Measurements from ENCODE around the gene THRSP.
"Not testable (repeated sequence)": the region's sequence is repeated elsewhere in the genome, so short reads cannot be mapped to it uniquely, and the experiment has no call there.

THRSP gene

DNA sequence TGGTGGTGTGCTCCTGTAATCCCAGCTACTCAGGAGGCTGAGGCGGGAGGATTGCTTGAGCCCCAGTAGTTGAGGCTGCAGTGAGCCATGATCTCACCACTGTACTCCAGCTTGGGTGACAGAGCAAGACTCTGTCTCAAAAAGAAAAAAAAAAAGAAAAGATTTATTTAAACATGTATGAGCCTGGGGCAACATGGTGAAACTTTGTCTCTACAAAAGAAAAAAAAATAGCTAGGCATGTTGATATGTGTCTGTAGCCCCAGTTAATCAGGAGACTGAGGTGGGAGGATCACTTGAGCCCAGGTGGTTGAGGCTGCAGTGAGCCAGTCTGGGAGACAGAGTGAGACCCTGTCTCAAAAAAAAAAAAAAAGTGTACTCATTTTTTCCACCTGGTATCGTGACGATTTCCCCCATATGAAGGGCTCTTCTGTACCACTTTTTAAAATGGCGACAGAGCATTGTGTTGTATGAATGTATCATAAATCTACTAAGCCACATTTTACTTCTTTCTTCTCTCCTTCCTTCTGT lies 24.2 kb upstream of the THRSP start:
- DNase-seq (ENCODE audit: low read depth in 2 of 2): no peak

DNA sequence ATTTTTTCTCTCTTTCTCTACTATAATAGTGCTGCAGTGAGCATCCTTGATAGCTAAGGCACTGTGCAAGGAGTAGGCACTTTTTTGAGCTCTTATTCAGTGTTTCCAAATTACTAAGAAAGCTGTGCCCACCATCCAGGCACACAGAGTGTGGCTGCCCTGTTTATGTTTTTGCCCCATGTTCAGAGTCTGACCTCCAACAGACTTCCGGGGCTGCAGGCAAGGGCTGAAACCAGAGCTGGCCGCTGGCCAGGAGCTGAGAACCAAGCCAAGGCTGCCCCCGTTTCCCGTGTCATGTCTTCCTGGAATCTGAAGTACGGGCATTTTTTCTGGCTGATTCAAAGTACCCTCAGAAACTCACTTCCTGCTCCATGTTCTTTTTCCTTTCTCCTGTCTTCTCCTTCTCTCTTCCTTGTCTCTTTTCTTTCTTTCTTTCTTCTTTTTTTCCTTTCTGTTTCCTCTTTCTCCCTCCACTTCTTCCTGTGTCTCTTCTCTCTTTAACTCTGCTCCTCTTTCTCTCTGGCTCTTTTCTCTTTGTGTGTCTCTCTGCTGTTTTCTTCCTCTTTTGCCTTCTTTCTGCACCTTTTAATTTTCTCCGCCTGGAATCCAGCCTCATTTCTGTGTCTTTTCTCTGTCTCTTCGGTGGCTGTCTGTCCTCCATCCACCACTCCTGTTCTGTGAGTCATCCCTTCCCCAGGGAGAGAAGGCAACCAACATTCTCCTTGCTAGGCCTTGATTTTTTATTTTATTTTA lies 23.6 kb upstream of the THRSP start:
- DNase-seq (ENCODE audit: low read depth in 2 of 2): no peak

DNA sequence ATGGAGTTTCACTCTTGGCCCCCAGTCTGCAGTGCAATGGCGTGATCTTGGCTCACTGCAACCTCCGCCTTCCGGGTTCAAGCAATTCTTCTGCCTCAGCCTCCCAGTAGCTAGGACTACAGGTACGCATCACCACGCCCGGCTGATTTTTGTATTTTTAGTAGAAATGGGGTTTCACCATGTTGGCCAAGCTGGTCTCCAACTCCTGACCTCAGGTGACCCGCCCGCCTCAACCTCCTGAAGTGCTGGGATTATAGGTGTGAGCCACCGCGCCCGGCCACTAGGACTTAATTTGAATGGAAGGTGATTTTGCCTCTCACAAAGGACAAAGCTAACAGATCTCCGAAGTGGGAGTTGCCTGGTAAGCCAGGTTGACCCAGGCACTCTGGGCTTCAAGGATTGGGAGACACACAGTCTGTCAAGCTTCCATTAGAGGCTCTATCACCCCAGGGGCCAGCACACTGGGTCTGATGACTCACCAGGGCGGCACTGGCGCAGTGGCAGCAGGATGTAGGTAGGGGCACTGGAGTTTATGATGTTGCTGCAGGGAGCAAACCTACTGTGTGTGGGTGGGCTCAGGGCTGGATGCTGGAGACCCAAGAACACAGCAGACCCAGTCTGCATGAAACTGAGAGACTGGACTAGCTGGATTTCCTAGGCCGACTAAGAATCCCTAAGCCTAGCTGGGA lies 22.8 kb upstream of the THRSP start:
- DNase-seq (ENCODE audit: low read depth in 2 of 2): no peak

DNA sequence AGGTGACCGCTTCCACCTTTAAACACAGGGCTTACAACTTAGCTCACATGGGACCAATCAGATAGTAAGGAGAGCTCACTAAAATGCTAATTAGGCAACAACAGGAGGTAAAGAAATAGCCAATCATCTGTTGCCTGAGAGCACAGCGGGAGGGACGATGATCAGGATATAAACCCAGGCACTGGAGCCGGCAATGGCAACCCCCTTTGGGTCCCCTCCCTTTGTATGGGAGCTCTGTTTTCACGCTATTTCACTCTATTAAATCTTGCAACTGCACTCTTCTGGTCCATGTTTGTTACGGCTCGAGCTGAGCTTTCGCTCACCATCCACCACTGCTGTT lies 22.3 kb upstream of the THRSP start:
- not testable (repeated sequence) for DNase-seq (ENCODE audit: low read depth in 2 of 2)

DNA sequence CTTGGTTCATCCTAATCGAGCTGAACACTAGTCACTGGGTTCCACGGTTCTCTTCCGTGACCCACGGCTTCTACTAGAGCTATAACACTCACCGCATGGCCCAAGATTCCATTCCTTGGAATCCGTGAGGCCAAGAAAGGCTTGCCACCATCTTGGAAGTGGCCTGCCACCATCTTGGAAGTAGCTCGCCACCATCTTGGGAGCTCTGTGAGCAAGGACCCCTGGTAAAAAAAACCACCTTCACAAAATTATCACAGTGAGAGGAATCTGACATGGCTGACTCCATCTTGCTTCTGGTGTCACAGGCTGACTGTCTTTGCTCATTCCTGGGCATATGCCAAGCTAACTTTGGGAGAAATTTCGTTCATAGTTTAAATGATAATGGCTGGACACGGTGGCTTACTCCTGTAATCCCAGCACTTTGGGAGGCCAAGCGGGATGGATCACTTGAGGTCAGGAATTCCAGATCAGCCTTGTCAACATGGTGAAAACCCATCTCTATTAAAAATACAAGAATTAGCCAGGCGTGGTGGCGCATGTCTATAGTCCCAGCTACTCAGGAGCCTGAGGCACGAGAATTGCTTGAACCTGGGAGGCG lies 21.7 kb upstream of the THRSP start:
- no peak for DNase-seq (ENCODE audit: low read depth in 2 of 2)

DNA sequence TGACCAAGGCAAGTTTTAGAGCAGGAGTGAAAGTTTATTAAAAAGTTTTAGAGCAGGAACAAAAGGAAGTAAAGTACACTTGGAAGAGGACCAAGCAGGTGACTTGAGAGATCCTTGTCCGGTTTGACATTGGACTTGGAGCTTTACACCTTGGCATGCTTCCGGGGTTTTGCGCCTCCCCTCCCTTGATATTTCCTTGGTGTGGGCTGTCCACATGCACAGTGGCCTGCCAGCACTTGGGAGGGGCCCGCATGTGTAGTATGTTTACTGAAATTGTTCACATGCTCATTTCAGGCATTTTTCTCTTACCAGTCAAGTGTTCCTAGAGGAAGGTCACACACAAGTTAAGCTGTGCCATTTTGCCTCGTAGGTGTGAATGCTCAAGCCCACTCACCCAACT lies 19.0 kb upstream of the THRSP start:
- no peak for DNase-seq (ENCODE audit: low read depth in 2 of 2)

DNA sequence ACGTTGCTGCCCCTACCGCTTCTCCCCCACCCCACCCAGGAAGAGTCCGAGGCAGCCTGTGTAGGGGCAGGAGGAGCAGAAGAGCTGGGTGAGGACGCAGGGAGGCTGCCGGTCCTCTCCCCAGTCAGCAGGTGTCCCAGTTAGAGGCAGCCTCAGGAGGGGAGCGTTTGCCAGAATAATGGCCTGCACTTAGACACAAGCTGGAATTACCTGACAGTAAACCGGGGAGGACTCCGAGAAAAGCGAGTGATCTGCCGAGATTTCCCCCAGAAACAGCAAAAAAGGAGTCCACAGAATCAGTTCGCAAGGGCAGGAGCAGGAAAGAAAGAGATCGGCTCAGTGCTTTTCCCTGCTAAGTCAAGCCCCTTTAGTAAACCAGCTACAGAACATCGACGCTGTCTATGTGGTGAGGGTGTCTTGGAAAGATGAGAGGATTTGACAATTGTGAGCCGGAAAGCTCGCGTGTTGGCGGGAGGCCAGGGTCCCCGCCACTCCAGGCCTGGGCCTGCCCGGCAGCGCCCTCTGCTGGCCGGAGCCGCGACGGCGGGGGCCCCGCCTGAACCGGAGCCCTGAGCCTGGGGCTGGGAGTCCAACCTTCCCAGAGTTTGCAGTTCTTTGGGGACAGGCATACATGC lies 17.7 kb upstream of the THRSP start:
- DNase-seq (ENCODE audit: low read depth in 2 of 2): peak; percentile 57 to 64

DNA sequence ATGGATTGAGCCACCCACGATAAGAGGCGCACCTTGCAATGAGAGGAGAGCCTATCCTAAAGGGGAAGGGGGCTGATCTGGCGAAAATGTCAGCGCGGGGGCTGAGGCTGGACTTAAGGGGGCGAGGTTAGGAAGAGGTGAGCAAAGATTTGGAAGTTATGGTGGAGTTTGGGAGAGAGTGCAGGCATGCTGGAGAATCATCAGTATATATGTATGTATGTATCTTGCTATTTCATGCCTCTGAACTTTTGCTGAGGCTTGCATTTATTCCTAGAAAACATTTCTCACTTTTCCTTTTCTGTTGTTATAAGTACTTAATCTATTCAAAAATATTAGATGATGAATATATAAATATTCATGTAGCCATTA lies 17.2 kb upstream of the THRSP start:
- no peak for DNase-seq (ENCODE audit: low read depth in 2 of 2)

DNA sequence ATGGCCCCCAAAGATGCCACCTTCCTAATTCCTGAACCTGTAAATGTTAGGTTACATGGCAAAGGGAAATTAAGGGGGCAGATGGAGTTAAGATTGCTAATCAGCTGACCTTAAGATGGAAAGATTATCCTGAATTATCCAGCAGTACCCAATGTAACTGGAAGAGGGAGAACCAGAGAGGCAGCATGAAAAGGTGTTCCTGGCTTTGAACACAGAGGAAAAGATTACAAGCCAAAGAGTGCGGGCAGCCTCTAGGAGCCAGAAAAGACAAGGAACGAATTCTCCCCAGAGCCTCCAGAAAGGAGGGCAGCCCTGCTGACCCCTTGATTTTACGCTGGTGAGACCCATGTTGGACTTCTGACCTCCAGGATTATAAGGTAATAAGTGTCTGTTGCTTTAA lies 15.1 kb upstream of the THRSP start:
- no peak for DNase-seq (ENCODE audit: low read depth in 2 of 2)

DNA sequence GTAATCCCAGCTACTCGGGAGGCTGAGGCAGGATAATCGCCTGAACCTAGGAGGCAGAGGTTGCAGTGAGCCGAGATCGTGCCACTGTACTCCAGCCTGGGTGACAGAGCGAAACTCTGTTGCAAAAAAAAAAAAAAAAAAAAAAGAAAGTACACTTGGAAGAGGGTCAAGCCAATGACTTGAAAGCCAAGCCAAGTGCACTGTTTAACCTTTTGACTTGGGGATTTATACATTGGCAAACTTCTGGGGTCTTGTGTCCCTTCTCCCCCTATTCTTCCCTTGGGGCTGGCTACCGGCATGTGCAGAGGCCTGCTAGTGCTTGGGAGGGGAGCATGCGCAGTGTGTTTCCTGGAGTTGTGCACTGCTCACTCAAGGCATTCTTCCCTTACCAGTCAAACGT lies 14.3 kb upstream of the THRSP start:
- no peak for DNase-seq (ENCODE audit: low read depth in 2 of 2)

DNA sequence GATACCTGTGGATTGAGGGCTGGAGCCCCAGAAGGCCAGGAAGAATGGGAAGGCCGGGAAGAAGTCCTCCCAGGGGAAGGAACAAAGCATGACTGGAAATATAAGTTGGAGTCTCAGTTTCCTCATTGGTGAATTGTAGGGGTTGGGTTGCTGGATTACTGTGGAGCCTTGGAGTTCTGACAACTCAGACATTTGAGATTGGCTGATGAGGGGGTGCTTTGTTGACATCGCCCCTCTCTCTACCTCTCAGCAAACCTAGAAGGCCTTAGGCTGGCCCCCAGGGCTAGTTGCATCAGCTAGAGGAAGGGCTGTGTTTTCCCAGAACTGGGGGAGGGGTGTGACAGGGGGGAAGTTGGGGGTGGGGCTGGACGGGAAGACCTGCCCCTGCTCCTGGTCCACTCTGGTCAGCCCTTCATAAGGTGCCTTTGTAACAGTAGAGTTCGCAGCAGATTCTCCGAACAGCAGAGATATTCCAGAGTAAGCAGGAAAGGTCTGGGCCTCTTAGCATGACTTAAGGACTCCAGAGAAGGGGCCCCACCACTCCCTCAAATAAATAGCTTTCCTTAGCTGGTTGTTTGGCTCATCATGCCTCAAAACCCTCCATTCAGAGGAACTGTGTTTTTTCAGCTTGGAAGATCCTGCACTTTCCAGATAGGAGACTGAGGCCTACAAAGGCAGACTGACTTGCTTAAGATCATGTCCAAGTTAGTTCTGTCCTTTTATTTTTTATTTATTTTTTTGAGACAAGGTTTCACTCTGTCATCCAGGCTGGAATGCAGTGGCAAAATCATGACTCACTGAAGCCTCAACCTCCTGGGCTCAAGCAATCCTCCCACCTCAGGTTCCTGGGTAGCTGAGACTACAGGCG lies 12.5 kb upstream of the THRSP start:
- DNase-seq (ENCODE audit: low read depth in 2 of 2): no peak

DNA sequence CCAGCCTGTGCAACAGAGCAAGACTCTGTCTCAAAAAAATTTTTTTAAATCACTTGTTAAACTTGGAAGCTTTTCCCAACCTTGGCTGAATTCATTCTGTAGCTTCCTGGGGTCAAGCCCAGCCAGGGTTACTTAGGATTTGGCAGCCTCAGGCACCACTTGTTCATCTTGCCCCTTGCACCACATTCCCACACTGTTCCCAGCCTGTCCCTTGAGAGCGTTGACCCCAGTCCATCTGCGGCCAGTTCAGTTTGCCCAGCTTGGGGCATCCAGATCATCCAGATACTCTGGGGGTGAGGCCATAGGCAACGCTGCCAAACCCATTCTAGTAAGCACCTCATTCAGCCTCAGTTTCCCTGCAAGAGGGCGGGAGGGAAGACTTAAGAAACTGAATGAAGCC lies 8.7 kb upstream of the THRSP start:
- no peak for DNase-seq (ENCODE audit: low read depth in 2 of 2)

DNA sequence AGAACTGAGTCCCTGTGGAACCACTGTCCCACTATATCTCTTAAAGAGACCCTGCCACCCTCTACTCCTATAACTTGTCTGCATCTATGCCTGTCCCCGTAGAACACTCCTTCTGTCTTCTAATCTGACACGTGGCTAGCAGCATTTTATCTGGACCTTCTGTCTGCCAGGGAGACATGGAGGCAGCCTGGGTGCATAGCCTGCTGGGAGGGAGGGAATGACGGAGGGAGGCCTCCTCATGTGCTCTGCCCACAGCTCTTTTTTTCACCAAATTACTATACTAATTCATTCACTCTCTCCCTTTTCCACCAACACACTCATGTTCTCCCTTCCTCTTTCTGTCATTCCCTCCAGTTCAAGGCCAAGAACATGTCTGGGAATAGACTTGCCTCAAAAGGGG lies 7.6 kb upstream of the THRSP start:
- no peak for DNase-seq (ENCODE audit: low read depth in 2 of 2)

DNA sequence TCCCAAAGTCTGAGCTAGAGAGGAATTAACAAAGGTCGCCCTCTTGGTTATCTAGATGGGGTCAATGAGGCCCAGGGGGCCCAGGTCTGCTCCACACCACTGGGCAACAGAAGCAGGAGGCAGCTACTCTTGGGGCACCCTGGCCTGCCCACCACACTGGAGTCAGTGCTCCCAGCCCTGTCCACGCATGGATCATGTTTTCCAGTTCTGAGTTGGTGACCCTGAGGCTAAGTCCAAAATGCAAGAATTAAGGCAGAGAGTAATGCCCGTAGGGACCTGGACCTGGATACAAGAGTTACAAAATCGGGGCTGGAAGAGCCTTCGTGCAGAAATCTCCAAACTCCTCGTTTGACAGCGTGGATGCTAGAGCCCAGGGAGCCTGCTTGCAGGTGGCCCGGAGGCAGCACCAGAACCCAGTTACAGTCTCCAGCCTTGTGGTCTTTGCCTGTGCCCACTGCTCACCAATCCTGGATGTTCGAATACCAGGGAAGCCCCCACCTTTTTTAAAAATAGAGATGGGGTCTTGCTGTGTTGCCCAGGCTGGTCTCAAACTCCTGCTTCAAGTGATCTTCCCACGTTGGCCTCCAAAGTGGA lies 6.1 kb upstream of the THRSP start:
- no peak for DNase-seq (ENCODE audit: low read depth in 2 of 2)

DNA sequence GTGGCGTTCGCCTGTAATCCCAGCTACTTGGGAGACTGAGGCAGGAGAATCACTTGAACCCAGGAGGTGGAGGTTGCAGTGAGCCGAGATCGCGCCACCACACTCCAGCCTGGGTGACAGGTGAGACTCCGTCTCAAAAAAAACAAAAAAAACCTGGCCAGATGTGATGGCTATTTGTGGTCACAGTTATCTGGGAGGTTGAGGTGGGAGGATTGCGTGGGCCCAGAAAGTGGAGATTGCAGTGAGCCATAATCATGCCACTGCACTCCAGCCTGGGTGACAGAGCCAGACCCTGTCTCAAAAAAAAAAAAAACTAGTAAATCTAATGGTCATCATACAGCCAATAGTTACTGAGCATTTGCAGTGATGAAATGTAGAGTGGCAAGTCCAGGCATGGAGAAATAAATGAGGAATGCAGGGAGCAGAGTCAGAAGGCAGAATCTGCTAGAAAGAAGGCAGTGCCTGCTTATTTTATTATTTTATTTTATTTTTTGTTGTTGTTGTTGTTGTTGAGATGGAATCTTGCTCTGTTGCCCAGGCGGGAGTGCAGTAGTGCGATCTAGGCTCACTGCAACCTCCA lies 3.8 kb upstream of the THRSP start:
- not testable (repeated sequence) for DNase-seq (ENCODE audit: low read depth in 2 of 2)

DNA sequence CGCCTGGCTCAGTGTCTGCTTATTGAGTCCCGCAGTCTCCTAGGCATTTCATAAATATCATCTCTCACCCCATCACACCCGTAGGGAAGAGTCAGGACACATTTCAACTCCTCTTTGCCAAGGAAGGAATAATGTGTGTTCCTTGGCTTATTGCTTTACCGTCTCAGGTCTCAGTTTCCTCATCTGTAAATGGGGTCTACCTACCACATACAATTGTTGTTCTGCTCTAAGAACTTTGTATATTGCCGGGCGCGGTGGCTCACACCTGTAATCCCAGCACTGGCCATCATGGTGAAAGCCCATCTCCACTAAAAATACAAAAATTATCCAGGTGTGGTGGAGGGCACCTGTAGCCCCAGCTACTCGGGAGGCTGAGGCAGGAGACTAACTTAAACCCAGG lies 3.1 kb upstream of the THRSP start:
- DNase-seq (ENCODE audit: low read depth in 2 of 2): no peak

DNA sequence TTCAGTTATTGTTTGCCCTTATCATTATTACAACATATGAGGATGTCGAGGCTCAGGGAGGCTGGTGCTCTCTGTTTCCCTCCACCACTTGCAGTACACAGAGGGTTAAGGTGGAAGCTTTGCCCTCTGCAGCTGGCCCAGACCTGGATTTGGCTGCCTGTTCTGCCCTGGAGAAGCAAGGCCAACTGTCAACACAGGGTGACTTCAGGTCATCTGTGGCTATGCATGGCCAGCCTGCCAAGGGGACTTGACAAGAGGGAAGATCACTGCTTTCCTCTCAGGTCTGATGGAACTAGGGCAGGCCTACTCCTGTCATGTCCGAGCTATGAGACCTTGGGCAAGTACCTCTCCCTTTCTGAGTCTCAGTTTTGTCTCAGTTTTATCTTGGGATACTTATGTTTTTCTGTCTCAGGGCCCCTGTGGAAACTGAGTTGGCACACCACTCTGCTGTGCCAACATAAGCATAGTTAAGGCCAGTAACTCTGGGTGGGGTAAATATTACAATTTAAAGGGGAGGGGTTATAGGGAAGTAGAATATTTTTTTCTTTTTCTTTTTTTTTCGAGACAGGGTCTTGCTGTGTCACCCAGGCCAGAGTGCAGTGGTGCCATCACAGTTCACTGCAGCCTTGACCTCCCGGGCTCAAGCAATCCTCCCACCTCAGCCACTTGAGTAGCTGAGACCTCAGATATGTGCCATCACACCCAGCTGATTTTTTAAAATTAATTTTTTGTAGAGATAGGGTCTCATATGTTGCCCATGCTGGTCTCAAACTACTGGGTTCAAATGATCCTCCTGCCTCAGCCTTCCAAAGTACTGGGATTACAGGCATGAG lies 2.4 kb upstream of the THRSP start:
- DNase-seq (ENCODE audit: low read depth in 2 of 2): no peak

DNA sequence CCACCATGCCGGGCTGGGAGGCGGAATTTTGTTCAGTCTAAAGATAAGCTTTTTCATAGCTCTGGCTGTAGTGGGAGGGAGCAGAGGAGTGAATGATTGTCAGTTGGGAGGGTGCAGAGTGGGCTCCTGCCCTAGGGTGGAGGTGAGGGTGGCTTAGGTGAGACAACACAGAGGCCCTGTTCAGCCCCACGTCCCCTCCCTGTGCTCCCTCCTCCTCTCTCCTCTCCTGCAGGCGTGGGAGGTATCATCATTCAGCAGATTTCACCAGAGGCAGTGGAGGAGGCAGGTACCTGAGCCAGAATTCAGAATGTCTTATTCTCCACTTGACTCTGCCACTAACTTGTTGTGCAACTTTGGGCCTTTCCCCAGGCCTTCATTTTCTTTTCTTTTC lies 1.7 kb upstream of the THRSP start:
- no peak for DNase-seq (ENCODE audit: low read depth in 2 of 2)

DNA sequence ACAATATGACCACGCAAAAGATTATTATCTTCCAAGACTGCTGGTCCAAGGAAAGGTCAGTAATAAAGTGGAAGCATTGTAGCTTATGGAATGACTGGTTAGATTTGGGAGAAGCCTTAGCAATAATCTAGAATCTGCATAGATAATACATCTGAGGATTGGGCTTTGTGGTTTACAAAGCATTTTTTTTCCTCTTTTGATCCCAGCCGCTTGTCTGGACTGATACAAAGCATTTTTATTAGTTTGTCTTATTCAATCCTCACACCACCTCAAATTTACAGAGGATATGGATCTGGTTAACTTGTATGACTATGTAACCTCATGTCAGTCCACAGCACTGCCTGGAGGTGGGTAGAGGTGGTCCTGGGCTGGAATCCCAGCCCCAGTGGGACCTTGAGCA lies 990 bp upstream of the THRSP start:
- DNase-seq (ENCODE audit: low read depth in 2 of 2): no peak

DNA sequence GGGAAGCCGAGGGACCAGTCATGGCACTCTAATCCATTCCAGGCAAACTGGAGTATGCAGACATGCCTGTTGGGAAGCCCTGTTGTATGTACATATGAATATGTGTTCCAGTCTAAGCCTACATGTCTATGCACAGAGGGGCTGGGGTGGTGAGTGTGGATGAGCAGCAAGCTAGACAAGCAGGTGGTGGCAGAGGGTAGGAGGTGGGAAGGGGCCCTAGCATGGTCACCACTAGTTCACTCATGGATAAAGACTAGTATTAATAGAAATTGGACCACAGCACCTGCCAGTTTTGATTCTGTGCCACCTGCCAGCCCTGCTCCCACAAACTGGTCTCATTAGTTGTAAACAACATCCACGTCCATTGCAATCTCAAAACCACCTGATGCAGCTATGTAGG lies 1.5 kb downstream of the THRSP start:
- no peak for DNase-seq (ENCODE audit: low read depth in 2 of 2)
